Colonic mucosa (tissue), 4 donors: ENCODE results near the gene KIAA1217. TPM values are rescaled to one million over a fixed set of nuclear protein-coding genes. Genes with fewer than 3 reads are reported as not detected.
A peak's percentile ranks its signal among the peaks of the same experiment; 100 is the strongest.

Experiments
- DNase-seq: peaks from one replicate; pipeline ENCODE4 v3.0.0-alpha.2; 2020
- H3K27ac ChIP-seq: fragments of 200-600 bp; one replicate; pipeline ENCODE4 v1.8.0; 2021
- H3K27me3 ChIP-seq: fragments of 200-600 bp; one replicate; pipeline ENCODE4 v1.8.0; 2021
- H3K36me3 ChIP-seq: fragments of 200-600 bp; one replicate; pipeline ENCODE4 v1.8.0; 2021
- H3K4me1 ChIP-seq: fragments of 200-600 bp; one replicate; pipeline ENCODE4 v1.8.0; 2021; ENCODE audit warnings: mild to moderate bottlenecking
- H3K4me3 ChIP-seq: fragments of 200-600 bp; one replicate; pipeline ENCODE4 v1.8.0; 2021
- H3K9ac ChIP-seq, 2 donors: one replicate each; pipeline ENCODE4 v1.7.0; 2013; ENCODE audit warnings: control low read depth in 2 of 2, low read depth in 2 of 2, low read length in 2 of 2
- H3K9me3 ChIP-seq: fragments of 200-600 bp; one replicate; pipeline ENCODE4 v1.8.0; 2021
- intact Hi-C: fragments of 100-400 bp; cut with DNase I; formaldehyde crosslinking; loops from one replicate; pipeline ENCODE4 v1.14.1; 2022
- total RNA-seq, 2 donors: library from RNA; stranded (reverse); fragmentation: NEBNext Ultra II Directional in 1 of 2; extraction: Animal tissue kit (Norgen Biotek cat#: 25700) in 1 of 2; gene quantifications; one replicate each; pipeline ENCODE4 v1.2.1, GENCODE V29; 2021
- TF ChIP-seq, protein P1 (sequence below): fragments of 200-600 bp; IDR thresholded peaks from one replicate; pipeline ENCODE4 v1.8.0; 2022; ENCODE audit warnings: antibody characterized with exemption, mild to moderate bottlenecking
- donor health status: healthy.
- donor health status: DM: no; HTN: no; CAD: no.
- donor health status: DM: no; HTN: no; CAD: no.

Gene KIAA1217
- total RNA-seq, 2 donors from 2014 or later = 34.2 to 61.2 TPM

DNA sequence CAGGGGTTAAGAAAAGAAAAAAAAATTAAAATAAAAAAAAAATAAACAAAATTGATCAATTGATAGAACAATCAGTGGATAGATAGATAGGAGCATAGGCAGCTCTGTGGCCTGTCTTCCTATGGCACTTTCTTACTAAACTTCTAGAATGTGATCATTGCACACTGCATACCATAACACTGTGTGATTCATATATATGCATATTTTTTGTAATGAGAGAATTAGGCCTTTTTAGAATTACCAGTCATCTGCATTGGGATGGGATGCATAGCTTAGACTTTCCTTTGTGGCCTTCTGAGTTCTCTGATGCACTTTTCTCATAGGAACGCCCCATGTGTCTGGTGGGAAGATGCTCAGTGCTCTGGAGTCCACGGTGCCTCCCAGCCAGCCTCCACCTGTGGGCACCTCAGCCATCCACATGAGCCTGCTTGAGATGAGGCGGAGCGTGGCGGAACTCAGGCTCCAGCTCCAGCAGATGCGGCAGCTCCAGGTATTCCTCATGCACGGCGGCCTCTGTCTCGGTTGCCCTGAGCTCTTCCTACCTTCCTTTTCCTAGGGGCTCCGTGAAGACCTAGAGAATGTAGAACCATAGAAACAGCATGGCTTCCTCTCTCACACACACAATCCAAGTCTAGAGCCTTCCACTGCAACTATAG is 292.2 kb downstream of the KIAA1217 start:
- no peak overlapping the region for H3K9ac ChIP-seq
- H3K4me3 ChIP-seq = no peak overlapping the region
- intact Hi-C loops = loop anchor here (5.0 to 10.0 kb wide), 3 partner anchors 106 to 509 kb away; no protein-coding TSS in a partner anchor
- no peaks in the 10 kb centered on the region for H3K4me1 ChIP-seq
- DNase-seq = no peak
- TF ChIP-seq, protein P1, sequence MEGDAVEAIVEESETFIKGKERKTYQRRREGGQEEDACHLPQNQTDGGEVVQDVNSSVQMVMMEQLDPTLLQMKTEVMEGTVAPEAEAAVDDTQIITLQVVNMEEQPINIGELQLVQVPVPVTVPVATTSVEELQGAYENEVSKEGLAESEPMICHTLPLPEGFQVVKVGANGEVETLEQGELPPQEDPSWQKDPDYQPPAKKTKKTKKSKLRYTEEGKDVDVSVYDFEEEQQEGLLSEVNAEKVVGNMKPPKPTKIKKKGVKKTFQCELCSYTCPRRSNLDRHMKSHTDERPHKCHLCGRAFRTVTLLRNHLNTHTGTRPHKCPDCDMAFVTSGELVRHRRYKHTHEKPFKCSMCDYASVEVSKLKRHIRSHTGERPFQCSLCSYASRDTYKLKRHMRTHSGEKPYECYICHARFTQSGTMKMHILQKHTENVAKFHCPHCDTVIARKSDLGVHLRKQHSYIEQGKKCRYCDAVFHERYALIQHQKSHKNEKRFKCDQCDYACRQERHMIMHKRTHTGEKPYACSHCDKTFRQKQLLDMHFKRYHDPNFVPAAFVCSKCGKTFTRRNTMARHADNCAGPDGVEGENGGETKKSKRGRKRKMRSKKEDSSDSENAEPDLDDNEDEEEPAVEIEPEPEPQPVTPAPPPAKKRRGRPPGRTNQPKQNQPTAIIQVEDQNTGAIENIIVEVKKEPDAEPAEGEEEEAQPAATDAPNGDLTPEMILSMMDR = no peak
- no peaks in the 10 kb centered on the region for H3K36me3 ChIP-seq
- H3K27ac ChIP-seq = no peak overlapping the region
- no peaks in the 10 kb centered on the region for H3K9me3 ChIP-seq
- no peaks in the 10 kb centered on the region for H3K27me3 ChIP-seq

DNA sequence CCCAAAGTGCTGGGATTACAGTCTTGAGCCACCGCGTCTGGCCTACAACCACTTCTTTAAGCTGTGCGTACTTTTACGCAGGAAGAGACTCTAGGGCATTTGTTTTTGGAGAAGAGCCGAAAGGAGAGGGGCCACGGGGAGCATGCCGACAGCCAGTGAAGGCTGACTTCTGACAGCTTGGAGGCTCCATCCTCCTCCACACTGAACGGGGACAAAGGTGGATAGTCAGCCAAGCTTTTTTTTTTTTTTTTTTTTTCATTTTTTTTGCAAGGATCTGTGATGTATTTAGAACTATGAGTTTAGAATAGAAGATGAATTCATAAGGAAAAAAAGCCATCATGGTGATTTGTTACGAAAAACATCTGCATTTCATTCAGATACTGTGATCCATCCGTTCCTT is 293.1 kb downstream of the KIAA1217 start:
- Histone ChIP-seq H3K4me1 (no peaks in the 10 kb centered on the region), H3K9ac (no peak overlapping the region), H3K27ac (no peak overlapping the region), H3K36me3 (no peaks in the 10 kb centered on the region), H3K4me3 (no peak overlapping the region), H3K27me3 (no peaks in the 10 kb centered on the region), H3K9me3 (no peaks in the 10 kb centered on the region)
- intact Hi-C loops = loop anchor here (5.0 to 10.0 kb wide), 3 partner anchors 107 to 510 kb away; no protein-coding TSS in a partner anchor
- TF ChIP-seq, protein P1 = no peak
- DNase-seq = no peak

DNA sequence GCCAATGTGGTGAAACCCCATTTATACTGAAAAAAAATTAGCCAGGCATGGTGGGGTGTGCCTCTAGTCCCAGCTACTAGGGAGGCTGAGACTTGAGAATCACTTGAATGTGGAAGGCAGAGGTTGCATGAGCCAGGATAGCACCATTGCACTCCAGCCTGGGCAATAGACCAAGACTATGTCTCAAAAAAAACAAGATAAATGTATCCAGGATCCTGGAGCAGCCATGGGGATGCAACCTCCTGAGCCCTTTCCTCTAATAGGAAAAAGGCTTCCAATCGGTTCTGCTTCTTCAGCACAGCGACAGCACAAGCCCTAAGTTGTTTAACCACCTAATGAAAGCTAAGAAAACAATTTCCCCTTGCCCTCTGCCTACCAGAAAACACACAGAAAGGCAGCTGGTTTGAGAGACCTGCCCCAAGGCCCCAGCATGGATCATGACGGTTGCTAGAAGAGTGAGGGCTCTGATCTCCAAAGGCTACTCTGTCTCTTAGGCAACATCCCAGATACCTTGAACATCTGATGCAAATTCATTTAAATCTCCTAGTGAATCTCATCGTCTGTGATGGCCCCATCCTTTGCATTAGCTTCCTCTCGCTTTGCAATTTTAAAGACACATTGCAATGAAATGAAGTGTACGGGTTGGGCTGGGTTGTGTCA is 294.0 kb downstream of the KIAA1217 start:
- H3K36me3 ChIP-seq = no peaks in the 10 kb centered on the region
- H3K9ac ChIP-seq = no peak overlapping the region
- TF ChIP-seq, protein P1 = no peak
- no peaks in the 10 kb centered on the region for H3K9me3 ChIP-seq
- H3K4me3 ChIP-seq = no peak overlapping the region
- intact Hi-C loops = loop anchor here (5.0 to 10.0 kb wide), 3 partner anchors 108 to 511 kb away; no protein-coding TSS in a partner anchor
- DNase-seq = no peak
- no peak overlapping the region for H3K27ac ChIP-seq
- H3K4me1 ChIP-seq = no peaks in the 10 kb centered on the region
- H3K27me3 ChIP-seq = no peaks in the 10 kb centered on the region

DNA sequence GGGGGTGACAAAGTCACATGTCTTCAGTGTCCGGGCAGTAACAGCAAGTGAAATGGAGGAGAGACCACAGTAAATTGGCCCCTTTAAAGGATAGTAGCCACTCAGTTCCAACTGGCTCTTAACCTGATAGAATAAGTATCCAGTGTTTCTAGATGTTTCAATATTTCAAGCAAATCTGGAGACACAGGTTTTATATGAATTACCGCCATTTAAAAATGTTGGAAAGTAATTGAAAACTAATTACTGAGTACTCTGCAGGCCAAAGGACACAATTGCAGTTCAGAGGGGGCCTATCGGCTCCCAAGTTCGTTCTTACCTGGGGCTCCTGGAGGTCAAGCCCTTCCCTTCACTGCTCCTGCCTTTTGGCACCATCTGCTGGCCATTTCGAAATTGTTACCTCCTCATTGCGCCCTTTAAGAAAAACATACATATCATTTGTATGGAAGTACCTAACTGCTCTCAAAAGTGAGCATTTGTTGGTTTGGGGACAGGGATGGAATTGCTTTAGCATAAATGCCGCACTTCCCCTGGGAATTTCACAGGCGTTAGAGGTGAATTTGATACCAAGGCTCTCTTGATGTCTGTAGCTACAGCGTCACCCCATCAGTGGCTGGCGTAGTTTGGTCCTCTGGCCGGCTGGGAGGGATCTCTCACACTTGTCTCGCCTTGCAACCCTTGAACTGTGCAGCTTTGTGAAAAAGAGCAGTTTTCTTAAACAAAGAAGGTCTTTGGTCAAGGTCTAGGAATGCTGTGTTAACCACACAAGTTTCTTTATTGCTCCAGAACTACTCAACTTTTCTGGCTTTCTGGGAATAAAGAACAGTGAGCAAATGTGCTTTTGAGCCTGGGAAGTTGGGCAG is 294.8 kb downstream of the KIAA1217 start:
- DNase-seq = peak; percentile 74
- Histone ChIP-seq H3K27me3 (no peaks in the 10 kb centered on the region), H3K36me3 (no peaks in the 10 kb centered on the region), H3K4me3 (no peak overlapping the region), H3K9ac (no peak overlapping the region), H3K27ac (no peak overlapping the region), H3K4me1 (no peaks in the 10 kb centered on the region), H3K9me3 (no peaks in the 10 kb centered on the region)
- intact Hi-C loops = loop anchor here (5.0 to 10.0 kb wide), 3 partner anchors 109 to 511 kb away; no protein-coding TSS in a partner anchor
- TF ChIP-seq, protein P1 = peak; percentile 53

DNA sequence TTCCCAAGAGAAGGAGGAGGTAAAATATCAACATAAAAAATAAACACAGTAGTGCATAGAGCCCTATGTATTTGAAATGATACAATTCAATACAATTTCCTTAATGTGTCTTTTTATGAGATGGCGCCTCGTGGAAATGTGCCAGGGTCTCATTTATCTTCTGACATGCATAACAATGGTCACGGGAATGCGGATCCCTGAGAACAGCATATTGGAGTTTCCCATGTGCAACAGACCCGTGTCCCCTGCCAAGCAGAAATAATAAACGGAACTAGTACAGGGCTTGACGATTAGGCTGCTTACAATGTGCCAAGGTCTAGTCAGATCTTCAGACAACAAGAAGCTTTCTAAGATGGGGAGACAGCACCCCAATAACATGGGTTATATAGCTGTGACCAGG is 296.8 kb downstream of the KIAA1217 start:
- Histone ChIP-seq H3K27ac (no peak overlapping the region), H3K27me3 (no peaks in the 10 kb centered on the region), H3K9ac (no peak overlapping the region), H3K4me3 (no peak overlapping the region), H3K36me3 (no peaks in the 10 kb centered on the region), H3K4me1 (no peaks in the 10 kb centered on the region), H3K9me3 (no peaks in the 10 kb centered on the region)
- TF ChIP-seq, protein P1 = no peak
- DNase-seq = no peak
- intact Hi-C loops = loop anchor here (10.0 kb wide), 2 partner anchors 111 to 141 kb away; no protein-coding TSS in a partner anchor
